ENCODE measurements around the gene LGALS8. TPM values are rescaled to one million over a fixed set of nuclear protein-coding genes. Genes with fewer than 3 reads are reported as not detected.
"Not testable (repeated sequence)": the region's sequence is repeated elsewhere in the genome, so short reads cannot be mapped to it uniquely, and the experiment has no call there.

The LGALS8 gene
- total and polyA plus RNA-seq, 2 of the 4 experiments (the other 2 are of a cell fraction) = 41.3 to 57.7 TPM

DNA sequence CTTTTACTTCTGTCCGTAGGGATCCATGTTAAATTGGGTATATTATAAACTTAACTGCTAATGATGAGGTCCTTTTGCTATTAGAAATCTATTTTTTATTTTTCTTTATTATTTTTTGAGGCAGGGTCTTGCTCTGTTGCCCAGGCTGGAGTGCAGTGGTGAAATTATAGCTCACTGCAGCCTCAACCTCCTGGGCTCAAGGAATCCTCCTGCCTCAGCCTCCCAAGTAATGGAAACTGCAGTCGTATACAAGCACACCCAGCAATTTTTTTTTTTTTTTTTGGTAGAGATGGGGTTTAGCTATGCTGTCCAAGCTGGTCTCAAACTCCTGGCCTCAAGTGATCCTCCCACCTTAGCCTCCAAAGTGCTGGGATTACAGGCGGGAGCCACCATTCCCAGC lies 34.6 kb upstream of the LGALS8 start:
- H2BK120ac ChIP-seq (ENCODE audit: low read depth, low read length); H3K4ac ChIP-seq (ENCODE audit: low read depth, low read length); H3K79me1 ChIP-seq (ENCODE audit: low read depth in 1 of 2, low read length in 2 of 2); H3K27me3 ChIP-seq (ENCODE audit: control insufficient read depth, insufficient read depth, low read length); H3K4me2 ChIP-seq (ENCODE audit: low read depth, low read length); H3K9me1 ChIP-seq (ENCODE audit: insufficient read depth, low read length); H3K14ac ChIP-seq (replicated peaks; ENCODE audit: low read depth, low read length); intact Hi-C loops (cut with micrococcal nuclease); H4K8ac ChIP-seq (ENCODE audit: low read depth in 2 of 2, low read length in 2 of 2); in situ Hi-C loops (cut with MboI; ENCODE audit: low sequenced_read_pairs); H4K91ac ChIP-seq (ENCODE audit: insufficient read depth, low read depth, low read length); H2BK15ac ChIP-seq (ENCODE audit: low read depth, low read length); H3K56ac ChIP-seq (ENCODE audit: extremely low read depth, insufficient read depth, low read length); H2AK5ac ChIP-seq (ENCODE audit: low read depth, low read length); H3K36me3 ChIP-seq (ENCODE audit: control insufficient read depth, insufficient read depth, low read length); H4K20me1 ChIP-seq (ENCODE audit: insufficient read depth, low read length); H2BK5ac ChIP-seq (ENCODE audit: low read depth, low read length, poor library complexity, severe bottlenecking); H3K4me3 ChIP-seq (ENCODE audit: insufficient read depth, low read depth, low read length); H2BK20ac ChIP-seq (ENCODE audit: low read depth, low read length); H2AK9ac ChIP-seq (replicated peaks; ENCODE audit: low read depth, low read length, poor library complexity); H4K5ac ChIP-seq (ENCODE audit: low read depth, low read length); POLR2A ChIA-PET (ENCODE audit: unreplicated experiment); H3K27ac ChIP-seq (ENCODE audit: insufficient read depth, low read length); H3K18ac ChIP-seq (ENCODE audit: low read depth, low read length); H3K23ac ChIP-seq (ENCODE audit: low read depth, low read length); dilution Hi-C loops (cut with HindIII; ENCODE audit: low sequenced_read_pairs, unreplicated experiment); H3K9me3 ChIP-seq (ENCODE audit: control insufficient read depth, insufficient read depth, low read length); H3K9ac ChIP-seq (ENCODE audit: low read depth, low read length); H3K4me1 ChIP-seq (ENCODE audit: control insufficient read depth, insufficient read depth, low read length); H2AFZ ChIP-seq (replicated peaks; ENCODE audit: low read length, poor library complexity); ATAC-seq (ENCODE audit: low read depth); BruUV-seq (replicated peaks); DNase-seq: not testable (repeated sequence)
- CTCF ChIA-PET = interaction anchor here (0.6 kb wide), 1 partner anchor 74 kb away, joined by 4 read pairs; no protein-coding TSS in a partner anchor
- no CpG with 5 or more reads among the region's 3 CpGs for WGBS, 2 experiments (ENCODE audit: extremely low coverage in 2 of 2, insufficient read length in 1 of 2)

All from IMR-90 (cell line).